Stimulated activated CD8-positive, alpha-beta memory T cell treated with anti-CD3 and anti-CD28 coated beads, Interleukin-4, amount 100 ng/mL, for 48 hours (primary cell): ENCODE data around the gene SPATA46.

Source experiments
- DNase-seq: peaks from one replicate; pipeline ENCODE4 v3.0.0-alpha.2; 2020

The SPATA46 gene

DNA sequence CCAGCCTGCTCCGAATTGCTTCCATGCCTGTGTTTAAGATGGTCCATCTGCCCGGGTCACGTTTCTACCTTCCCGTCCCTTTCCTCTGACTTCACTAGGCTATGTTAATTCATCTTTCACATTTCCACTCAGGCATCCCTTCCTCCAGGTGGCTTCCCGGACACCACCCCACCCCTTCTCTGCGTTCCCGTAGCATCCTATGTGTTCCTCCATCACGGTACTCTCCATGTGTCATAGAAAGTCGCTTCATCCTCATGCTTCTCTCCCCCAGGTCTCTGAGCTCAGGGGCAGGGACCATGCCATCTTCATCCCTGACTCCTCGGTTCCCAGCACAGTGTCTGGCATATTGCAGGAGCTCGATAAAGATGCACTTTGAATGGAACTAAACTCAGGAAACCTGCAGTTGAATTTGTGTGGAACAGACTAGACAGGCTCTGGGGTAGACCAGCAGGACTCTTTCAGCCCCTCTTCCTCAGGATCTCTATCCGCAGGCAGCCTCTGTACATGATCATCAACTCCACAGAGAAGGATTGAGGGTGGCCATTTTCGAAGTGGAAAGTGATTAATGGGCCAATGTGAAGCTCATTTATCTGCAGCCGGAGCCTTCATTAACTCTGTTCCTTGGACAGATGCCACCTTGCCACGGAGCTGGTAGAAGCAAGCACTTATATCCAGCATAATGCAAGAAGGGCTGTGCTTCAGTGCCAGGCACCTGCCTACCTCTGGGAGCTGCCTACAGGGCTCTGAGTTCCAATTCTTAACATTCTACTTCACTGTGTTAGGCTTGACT is 13.9 kb upstream of the SPATA46 start:
- no peak for DNase-seq

DNA sequence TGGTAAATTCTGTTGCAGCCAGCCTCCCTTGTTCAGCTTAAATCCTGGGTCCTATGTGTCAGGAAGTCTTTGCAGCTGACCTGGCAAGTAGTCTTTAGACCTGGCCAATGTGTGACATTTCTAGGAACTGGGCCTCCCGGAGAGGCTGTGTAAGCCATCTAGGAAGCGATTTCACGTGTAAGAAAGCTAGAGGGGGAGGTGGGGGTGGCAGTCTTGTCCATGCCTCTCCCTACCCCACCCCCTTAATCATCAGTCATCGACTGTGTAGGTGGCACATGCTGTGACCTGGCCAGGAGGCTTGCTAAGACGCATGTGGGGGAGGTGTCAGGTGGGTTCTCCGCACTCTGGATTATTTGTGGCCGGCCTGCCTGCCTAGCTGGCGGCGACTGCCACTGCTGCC is 13.3 kb upstream of the SPATA46 start:
- no peak for DNase-seq

DNA sequence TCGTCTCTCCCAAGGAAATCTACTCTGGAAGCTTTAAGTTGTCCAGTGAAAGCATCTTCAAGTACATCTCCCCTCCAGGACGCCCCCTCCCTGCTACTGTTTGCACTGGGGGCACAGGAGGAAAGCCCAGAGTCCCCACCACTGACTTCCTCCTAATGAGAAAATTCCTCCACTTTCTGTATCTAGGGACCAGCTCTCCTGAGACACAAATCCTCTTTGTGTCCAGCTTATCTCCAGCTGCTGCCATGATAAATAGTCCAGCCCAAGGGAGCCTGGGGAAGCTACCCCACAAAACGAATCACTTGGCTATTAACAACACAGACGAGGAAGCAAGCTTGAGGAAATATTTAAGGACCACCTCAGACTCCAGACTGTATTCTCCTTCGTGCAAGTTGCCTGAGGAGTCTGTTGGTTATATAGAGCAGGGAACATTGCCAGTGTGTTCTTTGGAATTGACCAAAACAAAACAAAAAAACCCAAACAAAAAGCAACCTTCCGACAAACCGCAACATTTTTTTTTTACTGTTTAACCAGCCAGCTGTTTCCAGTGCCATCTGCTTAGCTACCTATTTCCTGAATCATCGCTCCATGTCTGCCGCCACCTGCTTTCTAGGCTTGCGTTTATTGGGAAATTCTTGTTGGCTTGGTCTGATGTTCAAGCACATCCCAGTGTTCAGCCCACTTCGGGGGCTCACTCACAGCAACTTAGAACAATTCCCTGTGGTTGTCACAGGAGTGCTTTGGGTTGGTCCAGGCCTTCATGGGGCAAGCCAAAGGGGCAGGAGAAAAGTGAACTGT is 12.6 kb upstream of the SPATA46 start:
- no peak for DNase-seq

DNA sequence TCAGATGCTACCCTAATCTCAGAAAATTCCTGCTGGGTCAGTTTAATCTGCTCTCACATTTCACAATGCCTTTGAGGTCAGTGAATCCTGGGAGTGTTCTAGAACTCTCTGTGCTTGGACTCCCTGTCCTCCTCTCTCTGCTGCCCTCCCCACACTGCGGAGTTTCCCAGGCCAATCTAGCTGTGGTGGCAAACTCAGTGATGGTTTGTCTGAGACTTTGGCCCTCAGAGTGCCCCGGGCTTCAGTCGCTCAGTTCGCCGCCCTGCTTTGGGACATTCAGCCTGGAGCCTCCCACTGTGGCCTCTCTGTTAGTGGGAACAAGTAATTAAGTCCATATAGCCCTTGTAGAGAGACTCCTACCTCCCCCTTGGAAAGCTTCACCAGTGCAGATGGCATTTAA is 12.0 kb upstream of the SPATA46 start:
- DNase-seq: no peak

DNA sequence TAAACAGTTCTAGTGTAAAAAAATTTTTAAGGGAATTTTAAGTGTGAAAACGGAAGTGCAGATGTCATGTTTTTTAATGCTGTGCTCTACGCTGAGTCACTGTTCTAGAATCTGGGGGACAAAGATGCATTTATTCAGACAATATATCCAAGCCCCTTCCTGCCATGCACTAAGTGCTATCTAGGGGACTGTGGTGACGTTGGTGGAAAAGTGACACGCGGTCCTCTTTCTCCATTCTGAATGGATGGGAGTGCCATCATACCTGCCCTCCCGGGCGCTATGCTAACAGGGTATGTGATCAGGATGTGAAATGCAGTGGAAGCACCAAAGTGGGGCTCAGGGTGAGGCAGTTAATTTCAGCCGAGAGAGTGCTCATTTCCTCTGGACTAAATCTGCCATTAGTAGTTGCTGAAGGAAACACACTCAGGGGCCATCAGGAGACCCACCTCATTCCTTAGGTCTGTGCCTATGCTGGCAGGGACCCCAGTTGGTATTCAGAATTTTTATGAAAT is 11.5 kb upstream of the SPATA46 start:
- no peak for DNase-seq

DNA sequence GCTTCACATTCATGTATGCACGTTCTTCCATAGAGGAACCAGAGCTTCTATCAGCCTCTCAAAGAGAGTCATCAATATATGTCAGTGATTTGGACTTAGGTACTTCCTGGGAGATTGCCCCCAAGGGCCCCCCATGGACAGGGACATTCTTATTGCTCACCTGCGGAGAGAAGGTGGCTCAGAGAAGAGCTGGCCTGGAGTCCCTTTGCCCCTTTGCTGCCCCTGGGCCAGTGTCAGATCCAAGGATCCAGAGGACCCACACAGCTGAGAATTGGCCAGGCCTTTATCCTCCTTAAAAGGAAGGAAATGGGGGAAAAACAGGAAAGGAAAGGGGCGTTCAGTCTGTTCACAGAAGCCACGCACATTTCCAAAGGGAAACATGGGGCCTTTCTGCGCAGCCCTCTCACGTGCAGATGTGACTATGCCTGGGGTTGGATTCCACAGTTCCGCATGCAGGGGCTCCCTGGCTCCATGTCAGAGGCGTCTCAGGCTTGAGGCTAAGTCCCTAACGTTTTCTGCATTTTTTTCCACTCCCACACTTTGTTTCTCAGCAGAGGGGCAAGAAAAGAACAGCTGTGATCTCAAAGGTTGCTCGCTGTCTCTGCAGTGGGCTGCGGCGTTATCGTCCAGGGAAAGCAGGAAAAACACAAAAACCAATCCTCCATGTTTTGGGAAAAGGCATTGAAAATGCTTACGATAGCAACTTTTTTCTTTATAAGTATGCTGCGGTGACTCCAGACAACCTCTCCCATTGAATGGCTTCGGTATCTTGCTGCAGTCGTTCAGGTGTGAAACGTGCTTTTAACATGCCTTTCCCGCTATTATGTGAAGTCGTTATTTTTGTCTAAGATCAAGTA is 10.8 kb upstream of the SPATA46 start:
- no peak for DNase-seq

DNA sequence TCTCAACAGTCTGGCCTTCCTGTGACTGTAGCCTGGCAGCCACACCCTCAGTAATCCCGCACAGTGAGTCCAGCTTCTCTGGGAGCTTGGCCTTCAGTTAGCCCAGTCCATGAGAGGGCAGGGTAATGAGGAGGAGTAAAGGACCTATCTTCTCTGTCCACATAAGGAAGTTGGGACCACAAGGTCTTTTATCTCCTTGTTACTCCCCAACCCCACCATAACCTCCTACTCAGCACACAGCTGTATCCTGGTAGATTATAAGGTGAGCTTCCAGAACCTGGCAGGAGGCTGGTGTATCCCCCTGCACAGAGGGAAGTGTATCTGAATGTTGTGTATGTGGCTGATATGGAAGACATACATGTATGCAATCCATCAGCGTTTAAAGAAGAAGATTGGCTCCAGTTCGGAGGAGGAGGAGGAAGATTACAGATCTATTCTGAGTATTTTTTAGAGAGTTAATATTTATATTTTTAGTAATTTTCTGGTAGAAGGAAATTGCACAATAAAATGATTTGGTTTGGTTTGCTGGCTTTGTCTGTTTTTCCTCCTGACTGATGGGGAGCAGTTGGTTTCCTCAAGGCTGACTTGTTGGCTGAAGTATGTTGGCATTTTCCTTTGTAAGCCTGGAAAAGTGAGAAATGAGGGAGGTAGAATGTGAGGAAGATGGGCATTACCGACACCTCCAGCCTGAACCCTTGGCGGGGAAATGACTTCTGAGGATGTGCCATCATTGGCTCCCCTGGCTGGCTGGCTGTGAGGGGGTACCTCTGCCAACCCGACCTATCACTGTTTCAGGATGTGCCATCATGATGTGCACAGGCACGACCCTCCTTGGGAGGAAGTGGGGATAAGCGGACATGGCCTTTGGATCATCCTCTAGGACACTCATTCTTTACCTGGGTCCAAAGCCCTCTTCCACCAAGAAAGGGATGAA is 9.9 kb upstream of the SPATA46 start:
- no peak for DNase-seq

DNA sequence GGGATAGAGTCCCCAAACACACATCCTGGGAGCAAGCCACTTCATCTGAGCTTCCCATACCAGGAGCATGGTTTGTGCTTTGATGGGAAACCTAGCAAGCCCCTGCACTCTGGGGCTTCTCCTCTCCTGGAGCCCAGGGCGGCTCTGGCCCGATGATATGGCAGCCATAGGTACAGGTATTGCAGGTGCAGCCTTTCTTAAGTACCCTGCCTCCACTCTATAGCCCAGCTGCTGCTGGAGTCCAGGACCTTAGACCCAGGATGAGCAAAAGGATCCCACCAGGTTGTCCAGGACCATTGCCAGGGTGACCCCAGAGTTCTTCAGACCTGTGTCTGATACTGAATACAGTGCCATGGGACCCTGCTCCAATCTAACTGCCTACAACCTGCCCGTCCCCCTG is 9.0 kb upstream of the SPATA46 start:
- DNase-seq: no peak

DNA sequence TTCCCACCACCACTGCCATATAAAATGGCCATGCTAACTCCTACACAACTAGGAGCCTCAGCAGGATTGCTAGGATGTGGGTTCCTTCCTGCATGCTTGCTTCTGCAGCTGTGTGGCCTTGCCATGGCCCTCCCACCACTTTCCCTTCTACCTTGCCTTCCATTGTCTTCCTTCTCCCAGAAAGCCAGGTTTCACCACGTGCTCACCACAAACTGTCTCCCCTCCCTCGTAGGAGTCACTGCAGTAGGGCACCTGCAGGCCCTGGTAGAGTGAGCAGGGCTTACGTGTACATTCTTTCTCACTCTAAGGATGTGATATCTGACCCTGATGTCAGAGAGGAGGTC is 8.6 kb upstream of the SPATA46 start:
- no peak for DNase-seq

DNA sequence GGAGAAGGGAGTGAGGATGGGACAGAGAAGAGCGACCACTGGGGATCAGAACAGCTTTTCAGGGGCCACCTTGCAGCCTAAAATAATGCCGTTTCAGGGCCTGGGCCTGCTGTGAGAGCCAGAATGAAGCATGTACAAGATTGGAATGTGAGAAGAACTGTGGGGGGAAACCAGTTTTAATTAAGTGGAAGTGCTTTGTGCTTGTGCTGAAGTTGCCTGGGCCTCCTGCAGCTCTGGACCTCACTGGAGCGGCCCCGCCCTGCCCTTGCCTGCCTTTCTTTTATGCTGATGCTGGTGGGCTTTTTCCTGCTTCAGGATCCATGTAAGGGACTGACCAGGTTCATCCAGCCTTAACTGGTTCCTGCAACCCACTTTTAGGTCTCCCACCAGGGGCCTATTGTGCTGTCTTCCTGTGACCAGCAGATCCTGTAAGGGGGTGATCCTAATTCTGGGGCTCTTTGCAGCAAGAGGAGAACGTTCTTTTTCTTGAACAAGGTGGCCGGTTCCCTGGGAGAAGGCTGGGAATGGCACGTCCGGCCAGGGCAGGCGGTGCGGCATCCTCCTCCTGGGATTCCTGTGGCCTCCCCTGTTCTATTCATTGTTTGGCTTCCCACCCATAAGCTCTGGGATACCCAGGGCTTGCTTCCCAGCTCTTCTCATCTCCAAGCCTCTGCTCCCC is 8.1 kb upstream of the SPATA46 start:
- DNase-seq: no peak

DNA sequence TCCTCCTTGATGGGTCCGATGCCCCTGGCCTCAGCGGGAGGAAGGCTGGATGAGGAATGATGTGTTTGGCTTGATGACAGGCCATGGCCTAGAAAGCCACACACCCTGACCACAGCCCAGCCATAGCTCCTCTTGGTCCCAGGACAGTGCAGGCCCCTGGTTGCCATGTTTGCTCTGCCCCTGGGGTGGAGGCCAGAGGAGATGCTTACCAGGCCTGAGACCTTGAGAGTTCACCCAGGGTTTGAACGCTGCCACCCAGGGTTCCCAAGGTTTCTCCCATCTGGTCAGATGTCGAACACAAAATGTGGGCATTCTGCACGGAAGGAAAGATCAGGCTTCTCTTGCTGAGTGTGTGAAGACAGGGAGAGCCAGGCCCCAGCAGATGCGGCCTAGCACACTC is 7.5 kb upstream of the SPATA46 start:
- DNase-seq: no peak

DNA sequence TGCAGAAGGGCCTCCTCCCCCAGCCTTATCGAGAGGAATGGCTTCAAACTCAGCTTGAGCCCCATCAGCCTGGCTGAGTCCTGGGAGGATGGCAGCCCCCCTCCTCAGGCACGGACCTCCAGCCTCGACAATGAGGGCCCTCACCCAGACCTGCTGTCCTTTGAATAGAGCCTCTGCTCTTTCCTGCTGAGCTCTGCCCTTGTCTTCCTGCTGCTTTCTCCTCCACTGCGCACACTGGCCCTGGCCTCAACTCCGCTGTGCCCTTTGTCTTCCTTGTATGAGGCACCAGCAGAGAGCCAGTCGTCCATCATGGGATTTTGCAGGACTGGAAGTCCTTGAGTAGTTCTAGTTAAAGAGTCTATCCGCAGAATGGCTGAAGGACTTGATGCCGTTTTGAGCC is 6.9 kb upstream of the SPATA46 start:
- DNase-seq: no peak

DNA sequence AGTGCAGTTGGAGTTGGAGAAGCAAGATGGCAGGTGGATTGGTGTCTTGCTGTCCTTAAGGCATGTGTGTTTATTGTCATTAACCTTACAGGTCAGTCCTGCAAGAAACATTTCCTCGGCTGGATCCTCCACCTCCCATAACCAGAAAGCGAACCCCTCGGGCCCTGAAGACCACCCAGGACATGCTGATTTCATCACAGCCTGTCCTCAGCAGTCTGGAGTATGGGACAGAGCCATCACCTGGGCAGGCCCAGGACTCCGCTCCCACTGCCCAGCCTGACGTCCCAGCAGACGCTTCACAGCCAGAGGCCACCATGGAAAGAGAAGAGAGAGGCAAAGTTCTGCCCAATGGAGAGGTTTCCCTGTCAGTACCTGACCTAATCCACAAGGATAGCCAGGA is 6.4 kb upstream of the SPATA46 start:
- DNase-seq: no peak

DNA sequence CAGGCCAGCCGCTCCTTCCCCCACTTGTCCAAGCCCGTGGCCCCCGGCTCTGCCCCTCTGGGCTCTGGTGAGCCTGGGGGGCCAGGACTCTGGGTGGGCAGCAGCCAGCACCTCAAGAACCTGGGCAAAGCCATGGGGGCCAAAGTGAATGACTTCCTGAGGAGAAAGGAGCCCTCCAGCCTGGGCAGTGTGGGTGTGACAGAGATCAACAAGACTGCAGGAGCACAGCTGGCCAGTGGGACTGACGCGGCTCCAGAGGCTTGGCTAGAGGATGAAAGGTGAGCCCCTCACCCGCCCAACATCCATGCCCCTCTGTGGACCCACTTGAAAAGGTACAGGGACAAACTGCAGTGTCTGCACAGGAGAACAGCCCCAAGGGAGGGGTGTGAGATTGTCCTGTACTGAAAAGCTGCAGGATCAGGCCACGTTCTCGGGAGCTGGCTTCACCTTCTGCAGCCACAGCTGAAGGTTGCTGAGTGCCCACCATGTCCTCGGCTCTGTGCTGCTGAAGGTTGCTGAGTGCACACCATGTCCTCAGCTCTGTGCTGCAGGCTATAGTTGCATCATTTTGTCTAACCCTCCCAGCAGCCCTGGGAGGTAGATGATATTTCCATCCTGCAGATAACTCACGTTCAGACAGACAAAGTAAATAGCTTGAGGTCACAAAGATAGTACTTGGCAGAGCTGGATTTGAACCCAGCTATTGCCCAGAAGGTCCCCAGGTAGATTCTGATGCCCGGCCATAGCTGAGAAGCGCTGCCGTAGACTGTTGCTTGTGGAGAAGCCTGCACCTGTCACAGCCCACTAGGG is 5.5 kb upstream of the SPATA46 start:
- DNase-seq: no peak

DNA sequence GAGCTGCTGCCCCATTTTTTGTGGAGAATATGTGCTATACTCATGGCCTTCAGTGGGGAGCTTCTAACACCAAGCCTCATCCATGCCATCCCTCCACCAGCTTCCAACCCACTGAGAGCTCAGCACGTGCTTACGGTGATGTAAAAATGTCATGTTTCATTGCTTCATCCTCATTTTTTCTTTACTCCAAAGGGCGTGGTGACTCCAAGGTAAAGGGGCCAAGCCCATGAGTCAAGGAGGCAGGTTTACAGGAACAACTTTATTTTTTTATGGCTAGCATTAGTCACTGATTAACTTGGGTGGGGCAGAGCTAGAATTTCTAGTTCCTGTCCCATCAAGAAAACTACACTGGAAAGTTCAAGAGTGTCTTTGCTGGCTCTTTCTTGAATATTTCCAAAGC is 4.7 kb upstream of the SPATA46 start, which contains the start of gene C1orf226:
Gene C1orf226, plus strand, starts transcription at position 346 of the 400 bp plus-strand sequence. CDS start 174 bp downstream, outside the sequence.
- no peak for DNase-seq

DNA sequence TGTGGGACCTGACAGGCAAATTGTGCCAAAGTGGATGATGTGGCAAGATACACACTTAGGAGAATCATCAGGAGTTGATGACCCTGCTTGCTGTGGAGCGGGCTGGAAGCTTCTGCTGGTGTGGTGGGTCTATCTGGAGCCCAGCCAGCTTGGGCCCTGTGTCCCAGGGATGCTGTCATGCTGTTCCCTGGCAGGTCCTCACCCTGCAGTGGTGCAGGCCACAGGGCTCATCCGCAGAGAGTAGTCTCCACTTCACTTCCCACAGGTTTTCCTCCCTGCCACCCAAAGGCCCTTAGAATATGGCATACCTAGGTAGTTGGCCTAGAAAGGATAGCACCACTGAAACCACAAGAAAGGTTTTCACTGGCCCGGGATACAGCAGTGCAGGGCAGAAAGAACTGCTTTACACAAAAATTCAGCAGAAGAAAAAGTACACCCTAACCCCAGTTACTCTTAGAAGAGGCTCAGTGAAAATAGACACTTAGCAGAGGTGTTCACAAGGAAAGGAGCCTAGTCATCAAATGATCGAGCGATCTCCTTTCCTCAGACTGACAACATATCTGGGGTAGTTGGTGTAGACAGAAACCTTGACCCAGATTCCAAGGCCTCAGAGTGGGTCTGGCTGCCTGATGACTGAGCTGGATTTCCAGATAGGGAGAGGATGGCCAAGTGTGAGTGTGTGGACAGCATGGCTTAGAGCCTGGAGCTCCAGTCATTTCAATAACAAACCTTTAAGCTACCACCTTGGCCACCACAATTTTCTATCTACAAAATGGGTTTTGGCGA is 3.6 kb upstream of the SPATA46 start:
- no peak for DNase-seq

DNA sequence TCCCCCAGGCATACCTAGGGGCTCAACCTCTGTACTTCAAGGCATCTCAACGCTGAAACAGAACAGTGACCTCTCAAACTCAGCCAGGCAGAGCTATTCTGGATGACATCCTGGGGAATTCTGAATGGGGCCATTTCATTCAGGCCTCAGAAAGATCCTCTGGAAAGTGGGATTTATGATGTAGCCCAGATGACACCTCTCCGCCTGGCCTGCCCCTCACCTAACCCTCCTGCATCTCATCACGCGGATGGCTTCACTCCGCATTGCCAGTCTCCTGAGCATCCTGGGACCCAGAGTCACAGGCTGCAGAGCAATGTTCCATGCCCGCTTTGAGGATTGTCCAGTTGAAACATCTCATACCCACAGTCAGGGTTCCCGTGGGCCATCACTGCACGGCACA is 1.2 kb downstream of the SPATA46 start:
- DNase-seq: no peak

DNA sequence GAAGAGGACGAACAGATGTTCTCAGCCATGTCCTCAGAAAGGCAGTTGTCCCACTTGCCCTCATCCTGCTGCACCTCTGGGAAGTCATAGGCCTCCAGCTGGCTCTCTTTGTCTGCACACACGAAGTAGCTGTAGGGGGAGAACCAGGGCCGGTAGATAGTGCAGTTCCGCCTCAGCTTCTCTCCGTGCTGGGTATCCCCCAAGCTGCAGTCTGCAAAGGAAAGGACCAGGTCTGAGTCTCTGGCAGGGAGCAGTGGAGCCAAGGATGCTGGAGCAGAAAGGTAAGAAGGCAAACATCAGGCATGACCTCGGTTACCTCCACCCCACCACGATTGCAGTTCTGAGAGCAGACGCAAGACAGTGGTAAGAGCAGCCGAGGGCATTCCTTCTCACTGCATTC is 2.2 kb downstream of the SPATA46 start:
- no peak for DNase-seq

DNA sequence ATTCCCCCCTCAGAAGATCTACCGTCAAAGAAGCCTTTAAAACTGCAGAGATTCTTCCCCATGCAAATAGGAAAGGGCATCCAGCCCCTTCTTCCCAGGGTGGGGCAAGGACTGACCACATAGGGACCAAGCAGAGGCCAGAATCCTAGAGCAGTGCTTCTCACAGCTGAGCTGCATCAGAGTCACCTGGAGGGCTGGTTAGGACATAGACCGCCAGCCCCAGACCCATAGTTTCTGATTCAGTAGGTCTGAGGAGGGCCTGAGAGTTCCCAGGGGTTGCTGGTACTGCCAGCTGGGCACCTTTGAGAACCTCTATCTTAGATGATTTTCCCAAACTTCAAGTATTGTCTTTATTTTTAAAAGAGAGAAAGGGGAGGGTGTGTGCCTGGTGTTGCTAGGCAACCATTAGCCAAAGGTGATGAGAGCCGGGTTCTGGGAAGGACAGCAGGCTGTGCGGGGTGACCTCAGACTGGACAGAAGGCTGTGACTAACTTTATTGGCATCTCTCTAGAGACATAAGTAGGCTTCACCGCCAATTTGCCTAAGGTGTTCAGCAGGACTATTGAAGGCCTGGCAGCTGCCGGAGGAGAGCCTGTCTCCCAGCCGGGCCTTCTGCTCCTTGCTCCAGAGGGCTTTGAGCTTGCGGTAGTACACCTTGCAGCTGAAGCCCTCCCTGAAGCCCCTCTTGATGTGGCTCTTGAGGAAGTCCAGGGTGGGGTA is 3.0 kb downstream of the SPATA46 start:
- DNase-seq: no peak
